SK-N-SH (cell line): ENCODE data around the gene DIAPH2. TPM values are rescaled to one million over a fixed set of nuclear protein-coding genes. Genes with fewer than 3 reads are reported as not detected.

Source experiments
- CTCF ChIA-PET: fragments of 300-600, 350-600 bp; formaldehyde crosslinking; extraction: SDS; loops from one replicate; lab custom pipeline; 2021; lab: Yijun Ruan, JAX
- POLR2A ChIA-PET: fragments of 350-600 bp; sonication (Branson Sonifier 250); formaldehyde crosslinking; extraction: SDS; loops from one replicate; lab custom pipeline; 2020; ENCODE audit warnings: antibody characterized with exemption, inconsistent platforms; lab: Yijun Ruan, JAX
- DNase-seq: peaks from one replicate; pipeline ENCODE4 v3.0.0; 2012
- H2AFZ ChIP-seq: fragments of 200-600 bp; sonication (generic); 2 replicates; pipeline ENCODE4 v1.8.1; 2016; ENCODE audit warnings: antibody characterized with exemption, mild to moderate bottlenecking, low read depth
- H3F3A ChIP-seq: fragments of 200-600 bp; sonication (generic); replicated peaks from 2 replicates; pipeline ENCODE3; 2016; ENCODE audit warnings: antibody characterized with exemption, mild to moderate bottlenecking; ENCODE audit not compliant: insufficient read depth
- H3K27ac ChIP-seq, 2 experiments: fragments of 200-500 bp in 1 of 2; fragments of 200-600 bp in 1 of 2; sonication (Bioruptor generic) in 1 of 2; sonication (generic), shearing (Covaris generic) in 1 of 2; 2 replicates each; pipeline versions ENCODE4 v1.5.1 to v1.6.1; 2014 to 2016; ENCODE audit warnings: low read depth in 2 of 2, inconsistent platforms in 1 of 2, low read length in 1 of 2, mild to moderate bottlenecking in 1 of 2, mixed read lengths in 1 of 2
- H3K27me3 ChIP-seq: fragments of 200-600 bp; sonication (generic), shearing (Covaris generic); 2 replicates; pipeline ENCODE4 v1.6.1; 2016; ENCODE audit warnings: mixed run types; ENCODE audit not compliant: insufficient read depth
- H3K36me3 ChIP-seq, 2 experiments: fragments of 200-500 bp in 1 of 2; fragments of 200-600 bp in 1 of 2; sonication (Bioruptor generic) in 1 of 2; sonication (generic) in 1 of 2; replicated peaks in 1 of 2; 2 replicates each; pipeline versions ENCODE3 to v1.5.1; 2014 to 2016; ENCODE audit warnings: low read length in 1 of 2, mild to moderate bottlenecking in 1 of 2; ENCODE audit not compliant: insufficient read depth in 2 of 2, control insufficient read depth in 1 of 2
- H3K4me1 ChIP-seq, 2 experiments: fragments of 200-500 bp in 1 of 2; fragments of 200-600 bp in 1 of 2; sonication (Bioruptor generic) in 1 of 2; sonication (generic), shearing (Covaris generic) in 1 of 2; 2 replicates each; pipeline versions ENCODE4 v1.5.1 to v1.6.1; 2014 to 2016; ENCODE audit warnings: low read depth in 1 of 2, low read length in 1 of 2, mixed run types in 1 of 2; ENCODE audit not compliant: insufficient read depth in 2 of 2, control insufficient read depth in 1 of 2
- H3K4me2 ChIP-seq: fragments of 200-600 bp; sonication (generic), shearing (Covaris generic); 2 replicates; pipeline ENCODE4 v1.6.1; 2017; ENCODE audit warnings: mixed run types
- H3K4me3 ChIP-seq, 2 experiments: fragments of 200-500 bp in 1 of 2; fragments of 200-600 bp in 1 of 2; sonication (Bioruptor generic) in 1 of 2; sonication (generic), shearing (Covaris generic) in 1 of 2; 2 replicates each; pipeline versions ENCODE4 v1.5.1 to v1.8.1; 2014 to 2016; ENCODE audit warnings: low read depth in 2 of 2, inconsistent platforms in 1 of 2, low read length in 1 of 2, mild to moderate bottlenecking in 1 of 2, mixed read lengths in 1 of 2, moderate library complexity in 1 of 2
- H3K79me2 ChIP-seq: fragments of 200-600 bp; sonication (generic); 2 replicates; pipeline ENCODE4 v1.8.1; 2017; ENCODE audit warnings: mild to moderate bottlenecking; ENCODE audit not compliant: insufficient read depth
- H3K9ac ChIP-seq: fragments of 200-600 bp; sonication (generic); 2 replicates; pipeline ENCODE4 v1.6.1; 2017; ENCODE audit warnings: mixed run types
- H3K9me2 ChIP-seq: fragments of 200-600 bp; sonication (generic); 2 replicates; pipeline ENCODE4 v1.6.1; 2017; ENCODE audit warnings: mixed run types
- H3K9me3 ChIP-seq: fragments of 200-600 bp; sonication (generic); 2 replicates; pipeline ENCODE4 v1.6.1; 2017; ENCODE audit warnings: mixed run types, mild to moderate bottlenecking, moderate library complexity
- H4K20me1 ChIP-seq: fragments of 200-600 bp; sonication (generic); 2 replicates; pipeline ENCODE4 v1.6.1; 2017; ENCODE audit warnings: mild to moderate bottlenecking, mixed run types; ENCODE audit not compliant: insufficient read depth
- ELF1 ChIP-seq: IDR thresholded peaks from 2 replicates; pipeline ENCODE4 v1.4.0; 2012
- FOSL2 ChIP-seq: IDR thresholded peaks from 2 replicates; pipeline ENCODE4 v1.4.0; 2012; ENCODE audit warnings: low read depth, mild to moderate bottlenecking, moderate library complexity, borderline replicate concordance
- FOXJ3 ChIP-seq: sonication (generic); formaldehyde crosslinking; IDR thresholded peaks from 2 replicates; pipeline ENCODE4 v1.5.1; 2020; ENCODE audit warnings: mild to moderate bottlenecking, missing genetic modification reagents
- GABPA ChIP-seq: IDR thresholded peaks from 2 replicates; pipeline ENCODE4 v1.4.0; 2012; ENCODE audit warnings: low read depth, mild to moderate bottlenecking
- GATA2 ChIP-seq: sonication (generic); formaldehyde crosslinking; IDR thresholded peaks from 2 replicates; pipeline ENCODE4 v1.5.0; 2020; ENCODE audit warnings: mild to moderate bottlenecking, missing genetic modification reagents
- JUND ChIP-seq: IDR thresholded peaks from 2 replicates; pipeline ENCODE4 v1.4.0; 2012
- NRF1 ChIP-seq: IDR thresholded peaks from 2 replicates; pipeline ENCODE4 v1.6.1; 2012; ENCODE audit warnings: low read depth, mild to moderate bottlenecking, low read length
- RAD21 ChIP-seq: IDR thresholded peaks from 2 replicates; pipeline ENCODE4 v1.6.1; 2012; ENCODE audit warnings: mild to moderate bottlenecking, low read length
- REST ChIP-seq: IDR thresholded peaks from 2 replicates; pipeline ENCODE4 v1.6.1; 2012; ENCODE audit warnings: mild to moderate bottlenecking, low read depth, low read length, moderate library complexity
- SMC3 ChIP-seq: IDR thresholded peaks from 2 replicates; pipeline ENCODE4 v1.6.1; 2012; ENCODE audit warnings: low read depth, low read length, improper control_type of control experiment
- TAF1 ChIP-seq: IDR thresholded peaks from 2 replicates; pipeline ENCODE4 v1.6.1; 2012; ENCODE audit warnings: low read depth, mild to moderate bottlenecking, low read length, moderate library complexity, borderline replicate concordance
- TCF12 ChIP-seq: IDR thresholded peaks from 2 replicates; pipeline ENCODE4 v1.4.0; 2012
- TEAD4 ChIP-seq: IDR thresholded peaks from 2 replicates; pipeline ENCODE4 v1.4.0; 2012; ENCODE audit warnings: mild to moderate bottlenecking, borderline replicate concordance; ENCODE audit not compliant: insufficient read depth
- USF1 ChIP-seq: IDR thresholded peaks from 2 replicates; pipeline ENCODE4 v1.4.0; 2012; ENCODE audit warnings: low read depth, borderline replicate concordance
- YY1 ChIP-seq: IDR thresholded peaks from 2 replicates; pipeline ENCODE4 v1.4.0; 2012; ENCODE audit warnings: low read depth, mild to moderate bottlenecking
- WGBS: methylation state at CpG from one replicate; pipeline ENCODE4 v1.1.6; 2017; ENCODE audit warnings: low lambda C conversion rate; 5-methylcytosine and 5-hydroxymethylcytosine counted together
- polyA plus RNA-seq, 3 experiments: library from polyadenylated mRNA; depleted of rRNA; stranded (reverse); fragments of >200 nt; gene quantifications; 2 replicates each; pipeline ENCODE4 v1.2.3, GENCODE V29; 2012
- TF ChIP-seq, protein P1 (sequence below): fragments of 150-350 bp; IDR thresholded peaks from 2 replicates; pipeline ENCODE4 v1.6.1; 2017; ENCODE audit warnings: antibody characterized with exemption, low read length, low read depth, borderline replicate concordance
- TF ChIP-seq, protein P2 (sequence below): IDR thresholded peaks from 2 replicates; pipeline ENCODE4 v1.4.0; 2012; ENCODE audit warnings: low read depth
- TF ChIP-seq, protein P3 (sequence below): IDR thresholded peaks from 2 replicates; pipeline ENCODE4 v1.4.0; 2012; ENCODE audit warnings: low read depth, borderline replicate concordance

Gene DIAPH2
- polyA plus RNA-seq, 1 of the 3 experiments (the other 2 are of a cell fraction): 1.1 TPM

DNA sequence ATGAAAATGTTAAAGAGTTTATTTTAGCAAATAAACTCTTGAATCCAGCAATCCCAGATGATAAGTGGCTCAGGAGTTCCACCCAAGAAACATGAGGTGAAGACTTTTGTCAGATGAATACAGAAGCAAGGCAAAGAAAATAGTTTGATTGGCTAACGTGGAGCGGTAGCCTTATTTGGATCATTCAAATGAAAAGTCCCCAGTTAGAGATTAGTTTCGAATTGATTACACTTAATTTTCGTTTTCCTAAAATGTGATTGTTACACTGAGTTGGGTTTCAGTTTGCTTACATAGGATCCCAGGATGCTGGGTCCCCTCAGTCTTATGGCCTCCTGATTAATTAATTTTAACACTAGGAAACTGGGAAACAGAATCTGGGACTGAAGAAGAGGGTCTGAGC is 122.7 kb downstream of the DIAPH2 start:
- WGBS: 62% methylated on average over 4 of the region's 4 CpGs
- ChIA-PET POLR2A (no interaction called here), CTCF (no interaction called here)

More for the DNA sequence above, 122.7 kb downstream of the DIAPH2 start:
- Histone ChIP-seq H3F3A (peaks cover 5% of the 10 kb centered on the region), H4K20me1 (no peaks in the 10 kb centered on the region), H2AFZ (no peak overlapping the region), H3K9me3 (no peaks in the 10 kb centered on the region), H3K4me2 (no peak overlapping the region), H3K27me3 (no peaks in the 10 kb centered on the region), H3K9ac (no peak overlapping the region), H3K4me3 (no peak overlapping the region), H3K27ac (no peak overlapping the region), H3K9me2 (no peaks in the 10 kb centered on the region; the same call in 1 of the 2 replicates), H3K36me3 (no peaks in the 10 kb centered on the region)
- no peak for DNase-seq
- TF ChIP-seq YY1 (no peak), FOSL2 (no peak), GATA2 (no peak), USF1 (no peak), GABPA (no peak), REST (no peak), TCF12 (no peak), SMC3 (no peak), FOXJ3 (CRISPR knock-in tag) (no peak), TEAD4 (no peak), RAD21 (no peak), JUND (no peak), TAF1 (no peak), ELF1 (no peak), NRF1 (no peak)
- TF ChIP-seq, protein P1, sequence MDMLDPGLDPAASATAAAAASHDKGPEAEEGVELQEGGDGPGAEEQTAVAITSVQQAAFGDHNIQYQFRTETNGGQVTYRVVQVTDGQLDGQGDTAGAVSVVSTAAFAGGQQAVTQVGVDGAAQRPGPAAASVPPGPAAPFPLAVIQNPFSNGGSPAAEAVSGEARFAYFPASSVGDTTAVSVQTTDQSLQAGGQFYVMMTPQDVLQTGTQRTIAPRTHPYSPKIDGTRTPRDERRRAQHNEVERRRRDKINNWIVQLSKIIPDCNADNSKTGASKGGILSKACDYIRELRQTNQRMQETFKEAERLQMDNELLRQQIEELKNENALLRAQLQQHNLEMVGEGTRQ: no peak
- TF ChIP-seq, protein P2, sequence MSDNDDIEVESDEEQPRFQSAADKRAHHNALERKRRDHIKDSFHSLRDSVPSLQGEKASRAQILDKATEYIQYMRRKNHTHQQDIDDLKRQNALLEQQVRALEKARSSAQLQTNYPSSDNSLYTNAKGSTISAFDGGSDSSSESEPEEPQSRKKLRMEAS: no peak
- TF ChIP-seq, protein P3, sequence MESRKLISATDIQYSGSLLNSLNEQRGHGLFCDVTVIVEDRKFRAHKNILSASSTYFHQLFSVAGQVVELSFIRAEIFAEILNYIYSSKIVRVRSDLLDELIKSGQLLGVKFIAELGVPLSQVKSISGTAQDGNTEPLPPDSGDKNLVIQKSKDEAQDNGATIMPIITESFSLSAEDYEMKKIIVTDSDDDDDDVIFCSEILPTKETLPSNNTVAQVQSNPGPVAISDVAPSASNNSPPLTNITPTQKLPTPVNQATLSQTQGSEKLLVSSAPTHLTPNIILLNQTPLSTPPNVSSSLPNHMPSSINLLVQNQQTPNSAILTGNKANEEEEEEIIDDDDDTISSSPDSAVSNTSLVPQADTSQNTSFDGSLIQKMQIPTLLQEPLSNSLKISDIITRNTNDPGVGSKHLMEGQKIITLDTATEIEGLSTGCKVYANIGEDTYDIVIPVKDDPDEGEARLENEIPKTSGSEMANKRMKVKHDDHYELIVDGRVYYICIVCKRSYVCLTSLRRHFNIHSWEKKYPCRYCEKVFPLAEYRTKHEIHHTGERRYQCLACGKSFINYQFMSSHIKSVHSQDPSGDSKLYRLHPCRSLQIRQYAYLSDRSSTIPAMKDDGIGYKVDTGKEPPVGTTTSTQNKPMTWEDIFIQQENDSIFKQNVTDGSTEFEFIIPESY: no peak
- TF ChIP-seq, all 33 proteins: peak for 0
- H3K4me1 ChIP-seq: no peaks in the 10 kb centered on the region
- H3K79me2 ChIP-seq: no peaks in the 10 kb centered on the region
